ENCODE measurements around the gene DRC7.
"Not testable (repeated sequence)": the region's sequence is repeated elsewhere in the genome, so short reads cannot be mapped to it uniquely, and the experiment has no call there.

DRC7 gene

GRCh38 chr16:57773655-57774295 is 79.2 kb downstream of the DRC7 start:
- Mint-ChIP-seq H3K27ac (no peak overlapping the region), H3K4me3 (no peak overlapping the region), H3K27me3 (no peaks in the 10 kb centered on the region), H3K9me3 (no peaks in the 10 kb centered on the region), H3K36me3 (no peaks in the 10 kb centered on the region), H3K4me1 (no peaks in the 10 kb centered on the region)
- no peak for ATAC-seq (replicated peaks)
- no peak for DNase-seq

- H3K4me1 Mint-ChIP-seq = no peaks in the 10 kb centered on the region
- DNase-seq (no peak), ATAC-seq (replicated peaks) (no peak)
- H3K27me3 Mint-ChIP-seq = no peaks in the 10 kb centered on the region
- no peaks in the 10 kb centered on the region for H3K36me3 Mint-ChIP-seq
- H3K9me3 Mint-ChIP-seq = no peaks in the 10 kb centered on the region
- no peak overlapping the region for H3K27ac Mint-ChIP-seq
- no peak overlapping the region for H3K4me3 Mint-ChIP-seq
Measured at GRCh38 chr16:57774705-57775285, 80.2 kb downstream of the DRC7 start.

- Mint-ChIP-seq H3K36me3 (no peaks in the 10 kb centered on the region), H3K4me1 (no peaks in the 10 kb centered on the region), H3K27ac (no peak overlapping the region), H3K27me3 (no peaks in the 10 kb centered on the region), H3K4me3 (no peak overlapping the region), H3K9me3 (no peaks in the 10 kb centered on the region)
- DNase-seq (no peak), ATAC-seq (replicated peaks) (no peak)
Measured at GRCh38 chr16:57775661-57776469, 81.3 kb downstream of the DRC7 start.

- Mint-ChIP-seq H3K9me3 (no peaks in the 10 kb centered on the region), H3K4me1 (no peaks in the 10 kb centered on the region), H3K4me3 (no peak overlapping the region), H3K27ac (no peak overlapping the region), H3K27me3 (no peaks in the 10 kb centered on the region), H3K36me3 (no peaks in the 10 kb centered on the region)
- DNase-seq (no peak), ATAC-seq (replicated peaks) (no peak)
Measured at GRCh38 chr16:57778658-57779057, 84.1 kb downstream of the DRC7 start.

GRCh38 chr16:57779836-57780235 is 85.2 kb downstream of the DRC7 start:
- DNase-seq; H3K9me3 Mint-ChIP-seq; ATAC-seq (replicated peaks); H3K27me3 Mint-ChIP-seq; H3K27ac Mint-ChIP-seq; H3K36me3 Mint-ChIP-seq; H3K4me3 Mint-ChIP-seq; H3K4me1 Mint-ChIP-seq: not testable (repeated sequence)

GRCh38 chr16:57781349-57781740 is 86.7 kb downstream of the DRC7 start:
- Mint-ChIP-seq H3K36me3 (no peaks in the 10 kb centered on the region), H3K4me3 (no peak overlapping the region)
- no peak for ATAC-seq (replicated peaks)

More at GRCh38 chr16:57781349-57781740, 86.7 kb downstream of the DRC7 start:
- Mint-ChIP-seq H3K27me3 (no peaks in the 10 kb centered on the region), H3K27ac (no peak overlapping the region), H3K4me1 (no peaks in the 10 kb centered on the region), H3K9me3 (no peaks in the 10 kb centered on the region)
- DNase-seq = no peak
